HEK293 (cell line): ENCODE measurements around the gene TM7SF2.
A peak's percentile ranks its signal among the peaks of the same experiment; 100 is the strongest.

ENCODE experiments used
- CTCF ChIA-PET: fragments of 350-600 bp; formaldehyde crosslinking; extraction: SDS; loops from one replicate; lab custom pipeline; 2021; ENCODE audit warnings: antibody characterized with exemption; lab: Yijun Ruan, JAX
- POLR2A ChIA-PET: fragments of 300-600 bp; formaldehyde crosslinking; extraction: SDS; loops from one replicate; lab custom pipeline; 2020; ENCODE audit warnings: antibody characterized with exemption, inconsistent platforms; lab: Yijun Ruan, JAX
- H3K27ac ChIP-seq: fragments of 200-500 bp; sonication (Bioruptor generic); 2 replicates; pipeline ENCODE4 v1.5.1; 2014; ENCODE audit warnings: low read depth, low read length, control low read depth, inconsistent platforms; ENCODE audit errors: extremely low read depth
- H3K36me3 ChIP-seq, 2 experiments: fragments of 200-500 bp in 1 of 2; sonication (Bioruptor generic) in 1 of 2; 1 replicate in 1 of 2; 2 replicates in 1 of 2; pipeline ENCODE4 v1.5.1; 2014 to 2017; ENCODE audit warnings: inconsistent platforms in 2 of 2, low read length in 2 of 2; ENCODE audit not compliant: control insufficient read depth in 2 of 2, insufficient read depth in 1 of 2
- H3K4me1 ChIP-seq: fragments of 200-500 bp; sonication (Bioruptor generic); 2 replicates; pipeline ENCODE4 v1.5.1; 2014; ENCODE audit warnings: mild to moderate bottlenecking, low read length, inconsistent platforms; ENCODE audit not compliant: control insufficient read depth, insufficient read depth
- H3K4me3 ChIP-seq: 2 replicates; pipeline ENCODE4 v1.5.1; 2011; ENCODE audit warnings: low read depth, mild to moderate bottlenecking, control low read depth, low read length, moderate library complexity
- H3K9me3 ChIP-seq: fragments of 200-500 bp; sonication (Bioruptor generic); 2 replicates; pipeline ENCODE4 v1.5.1; 2014; ENCODE audit warnings: low read depth, low read length, inconsistent platforms; ENCODE audit not compliant: control insufficient read depth, insufficient read depth
- WT1 ChIP-seq: fragments of 450-650 bp; formaldehyde crosslinking; IDR thresholded peaks from 2 replicates; pipeline ENCODE4 v1.5.1; 2016; ENCODE audit warnings: missing biosample characterization, missing genetic modification characterization
- ZBTB48 ChIP-seq: fragments of 450-650 bp; formaldehyde crosslinking; IDR thresholded peaks from 2 replicates; pipeline ENCODE4 v1.5.1; 2016; ENCODE audit warnings: missing biosample characterization, missing genetic modification characterization
- ZFP3 ChIP-seq: fragments of 450-650 bp; formaldehyde crosslinking; IDR thresholded peaks from 2 replicates; pipeline ENCODE4 v1.5.1; 2016; ENCODE audit warnings: low read depth, missing biosample characterization, missing genetic modification characterization
- ZIC2 ChIP-seq: fragments of 450-650 bp; formaldehyde crosslinking; IDR thresholded peaks from 2 replicates; pipeline ENCODE4 v1.5.1; 2016; ENCODE audit warnings: missing biosample characterization, missing genetic modification characterization
- ZNF121 ChIP-seq: fragments of 450-650 bp; formaldehyde crosslinking; IDR thresholded peaks from 2 replicates; pipeline ENCODE4 v1.5.1; 2016; ENCODE audit warnings: missing biosample characterization, missing genetic modification characterization
- ZNF132 ChIP-seq: fragments of 450-650 bp; formaldehyde crosslinking; IDR thresholded peaks from 2 replicates; pipeline ENCODE4 v1.5.1; 2017; ENCODE audit warnings: missing biosample characterization, missing genetic modification characterization, borderline replicate concordance
- ZNF155 ChIP-seq: fragments of 450-650 bp; formaldehyde crosslinking; IDR thresholded peaks from 2 replicates; pipeline ENCODE4 v1.5.1; 2016; ENCODE audit warnings: missing biosample characterization, missing genetic modification characterization
- ZNF19 ChIP-seq: fragments of 450-650 bp; formaldehyde crosslinking; IDR thresholded peaks from 2 replicates; pipeline ENCODE4; 2016; ENCODE audit warnings: missing biosample characterization, missing genetic modification characterization, low read depth
- ZNF2 ChIP-seq: fragments of 450-650 bp; formaldehyde crosslinking; IDR thresholded peaks from 2 replicates; pipeline ENCODE4 v1.5.1; 2016; ENCODE audit warnings: missing biosample characterization, missing genetic modification characterization
- ZNF202 ChIP-seq: fragments of 450-650 bp; formaldehyde crosslinking; IDR thresholded peaks from 2 replicates; pipeline ENCODE4 v1.5.1; 2016; ENCODE audit warnings: missing biosample characterization, missing genetic modification characterization, borderline replicate concordance
- ZNF214 ChIP-seq: fragments of 450-650 bp; formaldehyde crosslinking; IDR thresholded peaks from 2 replicates; pipeline ENCODE4 v1.5.1; 2017; ENCODE audit warnings: missing biosample characterization, mild to moderate bottlenecking, missing genetic modification characterization, borderline replicate concordance
- ZNF302 ChIP-seq: fragments of 450-650 bp; formaldehyde crosslinking; IDR thresholded peaks from 2 replicates; pipeline ENCODE4 v1.5.1; 2016; ENCODE audit warnings: missing biosample characterization, missing genetic modification characterization, low read depth
- ZNF529 ChIP-seq: fragments of 450-650 bp; formaldehyde crosslinking; IDR thresholded peaks from 2 replicates; pipeline ENCODE4 v1.5.1; 2017; ENCODE audit warnings: missing genetic modification characterization, missing biosample characterization; ENCODE audit not compliant: insufficient replicate concordance
- ZNF624 ChIP-seq: fragments of 450-650 bp; formaldehyde crosslinking; IDR thresholded peaks from 2 replicates; pipeline ENCODE4 v1.5.1; 2017; ENCODE audit warnings: missing biosample characterization, missing genetic modification characterization
- ZNF660 ChIP-seq: fragments of 450-650 bp; IDR thresholded peaks from 2 replicates; pipeline ENCODE4 v1.5.1; 2018; ENCODE audit warnings: missing biosample characterization, mild to moderate bottlenecking, missing genetic modification characterization
- ZNF747 ChIP-seq: fragments of 450-650 bp; formaldehyde crosslinking; IDR thresholded peaks from 2 replicates; pipeline ENCODE4 v1.5.1; 2016; ENCODE audit warnings: missing biosample characterization, missing genetic modification characterization
- ZNF791 ChIP-seq: fragments of 450-650 bp; formaldehyde crosslinking; IDR thresholded peaks from 2 replicates; pipeline ENCODE4 v1.5.1; 2016; ENCODE audit warnings: missing biosample characterization, missing genetic modification characterization
- TF ChIP-seq, protein P1 (sequence below): fragments of 450-650 bp; formaldehyde crosslinking; IDR thresholded peaks from 2 replicates; pipeline ENCODE4 v1.5.1; 2016; ENCODE audit warnings: missing biosample characterization, missing genetic modification characterization
- TF ChIP-seq, protein P2 (sequence below): fragments of 450-650 bp; formaldehyde crosslinking; IDR thresholded peaks from 2 replicates; pipeline ENCODE4 v1.5.1; 2016; ENCODE audit warnings: missing biosample characterization, missing genetic modification characterization
- TF ChIP-seq, protein P3 (sequence below): fragments of 450-650 bp; formaldehyde crosslinking; IDR thresholded peaks from 2 replicates; pipeline ENCODE4 v1.5.1; 2016; ENCODE audit warnings: missing biosample characterization, missing genetic modification characterization
- TF ChIP-seq, protein P4 (sequence below): fragments of 450-650 bp; formaldehyde crosslinking; IDR thresholded peaks from 2 replicates; pipeline ENCODE4 v1.5.1; 2016; ENCODE audit warnings: missing biosample characterization, missing genetic modification characterization
- TF ChIP-seq, protein P5 (sequence below): fragments of 450-650 bp; formaldehyde crosslinking; IDR thresholded peaks from 2 replicates; pipeline ENCODE4 v1.5.1; 2016; ENCODE audit warnings: missing biosample characterization, missing genetic modification characterization
- TF ChIP-seq, protein P6 (sequence below): fragments of 450-650 bp; formaldehyde crosslinking; IDR thresholded peaks from 2 replicates; pipeline ENCODE4 v1.5.1; 2016; ENCODE audit warnings: missing biosample characterization, missing genetic modification characterization

Gene TM7SF2

DNA sequence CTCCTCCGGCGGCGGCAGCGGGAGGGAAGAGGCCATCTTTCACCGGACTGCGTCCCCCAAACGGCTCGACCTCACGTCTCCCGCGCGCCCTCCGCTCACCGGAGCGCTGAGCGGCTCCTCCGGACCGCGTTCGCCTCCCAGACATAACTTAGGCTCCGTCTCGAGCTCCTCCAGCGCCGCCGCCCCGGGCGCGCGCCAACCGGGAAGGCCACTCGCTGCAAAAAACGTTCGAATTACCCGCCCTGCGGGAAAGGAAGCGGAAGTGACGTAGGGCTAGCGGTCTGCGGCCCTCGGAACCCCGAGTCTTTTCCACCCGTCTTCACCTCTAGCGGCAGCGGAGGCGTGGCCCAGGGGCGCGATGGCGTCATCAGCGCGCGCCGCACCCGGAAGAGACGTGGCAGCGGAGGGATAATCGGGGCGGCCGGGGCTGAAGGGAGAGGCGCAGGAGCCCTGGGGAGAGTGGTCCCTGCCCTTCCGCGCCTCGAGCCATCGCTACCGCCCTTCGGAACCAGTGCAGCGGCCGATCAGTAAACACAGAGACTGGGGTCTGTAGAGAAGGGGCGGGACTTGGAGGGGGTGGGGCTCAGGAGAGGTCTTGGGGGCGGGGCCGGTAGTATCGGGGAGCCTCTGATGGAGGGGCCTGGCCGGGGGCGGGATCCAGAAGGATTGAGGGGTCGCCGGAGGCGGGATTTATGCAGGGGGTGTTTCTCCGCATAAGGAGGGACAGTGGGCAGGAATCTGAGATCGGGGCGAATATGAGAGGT, 27.7 kb upstream of the TM7SF2 start, which contains the start of the genes CDCA5 and ZFPL1 (continued):
- TF ChIP-seq ZNF214 (no peak), ZNF2 (tag by site-specific recombination) (peak; percentile 73; the same call in 1 of the 2 replicates), ZNF132 (tag by site-specific recombination) (no peak), ZBTB48 (peak; percentile 88), ZNF155 (no peak), ZNF660 (tag by site-specific recombination) (no peak), ZNF202 (tag by site-specific recombination) (no peak)
- TF ChIP-seq, protein P1, sequence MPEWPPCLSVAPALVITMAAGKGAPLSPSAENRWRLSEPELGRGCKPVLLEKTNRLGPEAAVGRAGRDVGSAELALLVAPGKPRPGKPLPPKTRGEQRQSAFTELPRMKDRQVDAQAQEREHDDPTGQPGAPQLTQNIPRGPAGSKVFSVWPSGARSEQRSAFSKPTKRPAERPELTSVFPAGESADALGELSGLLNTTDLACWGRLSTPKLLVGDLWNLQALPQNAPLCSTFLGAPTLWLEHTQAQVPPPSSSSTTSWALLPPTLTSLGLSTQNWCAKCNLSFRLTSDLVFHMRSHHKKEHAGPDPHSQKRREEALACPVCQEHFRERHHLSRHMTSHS (tag by site-specific recombination) = no peak
- TF ChIP-seq, protein P2, sequence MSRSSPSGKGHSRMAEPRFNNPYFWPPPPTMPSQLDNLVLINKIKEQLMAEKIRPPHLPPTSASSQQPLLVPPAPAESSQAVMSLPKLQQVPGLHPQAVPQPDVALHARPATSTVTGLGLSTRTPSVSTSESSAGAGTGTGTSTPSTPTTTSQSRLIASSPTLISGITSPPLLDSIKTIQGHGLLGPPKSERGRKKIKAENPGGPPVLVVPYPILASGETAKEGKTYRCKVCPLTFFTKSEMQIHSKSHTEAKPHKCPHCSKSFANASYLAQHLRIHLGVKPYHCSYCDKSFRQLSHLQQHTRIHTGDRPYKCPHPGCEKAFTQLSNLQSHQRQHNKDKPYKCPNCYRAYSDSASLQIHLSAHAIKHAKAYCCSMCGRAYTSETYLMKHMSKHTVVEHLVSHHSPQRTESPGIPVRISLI = peak; percentile 91
- TF ChIP-seq, protein P3, sequence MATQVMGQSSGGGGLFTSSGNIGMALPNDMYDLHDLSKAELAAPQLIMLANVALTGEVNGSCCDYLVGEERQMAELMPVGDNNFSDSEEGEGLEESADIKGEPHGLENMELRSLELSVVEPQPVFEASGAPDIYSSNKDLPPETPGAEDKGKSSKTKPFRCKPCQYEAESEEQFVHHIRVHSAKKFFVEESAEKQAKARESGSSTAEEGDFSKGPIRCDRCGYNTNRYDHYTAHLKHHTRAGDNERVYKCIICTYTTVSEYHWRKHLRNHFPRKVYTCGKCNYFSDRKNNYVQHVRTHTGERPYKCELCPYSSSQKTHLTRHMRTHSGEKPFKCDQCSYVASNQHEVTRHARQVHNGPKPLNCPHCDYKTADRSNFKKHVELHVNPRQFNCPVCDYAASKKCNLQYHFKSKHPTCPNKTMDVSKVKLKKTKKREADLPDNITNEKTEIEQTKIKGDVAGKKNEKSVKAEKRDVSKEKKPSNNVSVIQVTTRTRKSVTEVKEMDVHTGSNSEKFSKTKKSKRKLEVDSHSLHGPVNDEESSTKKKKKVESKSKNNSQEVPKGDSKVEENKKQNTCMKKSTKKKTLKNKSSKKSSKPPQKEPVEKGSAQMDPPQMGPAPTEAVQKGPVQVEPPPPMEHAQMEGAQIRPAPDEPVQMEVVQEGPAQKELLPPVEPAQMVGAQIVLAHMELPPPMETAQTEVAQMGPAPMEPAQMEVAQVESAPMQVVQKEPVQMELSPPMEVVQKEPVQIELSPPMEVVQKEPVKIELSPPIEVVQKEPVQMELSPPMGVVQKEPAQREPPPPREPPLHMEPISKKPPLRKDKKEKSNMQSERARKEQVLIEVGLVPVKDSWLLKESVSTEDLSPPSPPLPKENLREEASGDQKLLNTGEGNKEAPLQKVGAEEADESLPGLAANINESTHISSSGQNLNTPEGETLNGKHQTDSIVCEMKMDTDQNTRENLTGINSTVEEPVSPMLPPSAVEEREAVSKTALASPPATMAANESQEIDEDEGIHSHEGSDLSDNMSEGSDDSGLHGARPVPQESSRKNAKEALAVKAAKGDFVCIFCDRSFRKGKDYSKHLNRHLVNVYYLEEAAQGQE (tag by site-specific recombination) = no peak
- TF ChIP-seq, protein P4, sequence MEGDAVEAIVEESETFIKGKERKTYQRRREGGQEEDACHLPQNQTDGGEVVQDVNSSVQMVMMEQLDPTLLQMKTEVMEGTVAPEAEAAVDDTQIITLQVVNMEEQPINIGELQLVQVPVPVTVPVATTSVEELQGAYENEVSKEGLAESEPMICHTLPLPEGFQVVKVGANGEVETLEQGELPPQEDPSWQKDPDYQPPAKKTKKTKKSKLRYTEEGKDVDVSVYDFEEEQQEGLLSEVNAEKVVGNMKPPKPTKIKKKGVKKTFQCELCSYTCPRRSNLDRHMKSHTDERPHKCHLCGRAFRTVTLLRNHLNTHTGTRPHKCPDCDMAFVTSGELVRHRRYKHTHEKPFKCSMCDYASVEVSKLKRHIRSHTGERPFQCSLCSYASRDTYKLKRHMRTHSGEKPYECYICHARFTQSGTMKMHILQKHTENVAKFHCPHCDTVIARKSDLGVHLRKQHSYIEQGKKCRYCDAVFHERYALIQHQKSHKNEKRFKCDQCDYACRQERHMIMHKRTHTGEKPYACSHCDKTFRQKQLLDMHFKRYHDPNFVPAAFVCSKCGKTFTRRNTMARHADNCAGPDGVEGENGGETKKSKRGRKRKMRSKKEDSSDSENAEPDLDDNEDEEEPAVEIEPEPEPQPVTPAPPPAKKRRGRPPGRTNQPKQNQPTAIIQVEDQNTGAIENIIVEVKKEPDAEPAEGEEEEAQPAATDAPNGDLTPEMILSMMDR (tag by site-specific recombination) = no peak; the same call in 1 of the 2 replicates

DNA sequence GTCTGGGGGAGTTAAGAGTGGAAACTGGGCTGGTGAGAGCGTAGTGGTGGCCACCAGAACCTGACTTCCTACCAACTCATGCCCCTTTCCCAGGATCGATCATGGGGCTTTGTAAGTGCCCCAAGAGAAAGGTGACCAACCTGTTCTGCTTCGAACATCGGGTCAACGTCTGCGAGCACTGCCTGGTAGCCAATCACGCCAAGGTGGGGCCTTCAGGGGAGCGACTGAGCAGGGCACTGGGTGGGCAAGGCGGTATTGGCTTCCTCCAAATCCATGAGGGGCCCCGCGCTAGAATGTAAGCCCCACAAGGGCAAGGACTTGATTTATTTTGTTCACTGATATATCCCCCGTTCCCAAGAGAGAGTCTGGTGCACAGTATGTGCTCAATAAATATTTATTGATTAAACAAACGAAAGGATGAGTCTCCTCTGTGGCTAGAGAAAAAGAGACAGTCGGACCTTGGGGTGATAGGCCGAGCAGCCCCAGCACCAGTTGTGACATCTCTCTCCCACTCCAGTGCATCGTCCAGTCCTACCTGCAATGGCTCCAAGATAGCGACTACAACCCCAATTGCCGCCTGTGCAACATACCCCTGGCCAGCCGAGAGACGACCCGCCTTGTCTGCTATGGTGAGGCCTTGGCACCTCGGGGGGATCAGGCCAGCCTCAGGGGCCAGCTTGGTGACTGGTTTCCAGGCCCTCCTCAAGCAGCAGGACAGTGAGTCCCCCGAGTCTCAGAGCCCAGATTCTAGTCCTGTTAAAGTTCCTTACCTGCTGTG, 26.9 kb upstream of the TM7SF2 start:
- Histone ChIP-seq H3K4me3 (peak overlapping the region; percentile 92), H3K4me1 (peaks cover 3% of the 10 kb centered on the region; the same call in 1 of the 2 replicates), H3K27ac (peak overlapping the region; percentile 27; the same call in 1 of the 2 replicates), H3K36me3 (peaks cover 5 to 79% of the 10 kb centered on the region in 2 experiments; a peak in 2 of 3 replicates), H3K9me3 (no peaks in the 10 kb centered on the region)
- ChIA-PET POLR2A (interaction anchor here (0.6 to 1.3 kb wide), 5 partner anchors 9 to 234 kb away, joined by 3 to 5 read pairs (median 5); partner anchors contain the start of genes FAU, MRPL49 and VPS51), CTCF (no interaction called here)
- no peak for TF ChIP-seq ZNF529
- TF ChIP-seq ZNF19 (tag by site-specific recombination) = no peak
- no peak for TF ChIP-seq ZFP3 (tag by site-specific recombination)
- TF ChIP-seq ZNF624 = no peak
- no peak for TF ChIP-seq ZNF121 (tag by site-specific recombination)
- no peak for TF ChIP-seq ZNF791
- no peak for TF ChIP-seq ZNF302 (tag by site-specific recombination)
- TF ChIP-seq WT1 (tag by site-specific recombination) = no peak
- TF ChIP-seq ZIC2 (tag by site-specific recombination) = no peak
- TF ChIP-seq, protein P2 = no peak
- TF ChIP-seq, protein P5, sequence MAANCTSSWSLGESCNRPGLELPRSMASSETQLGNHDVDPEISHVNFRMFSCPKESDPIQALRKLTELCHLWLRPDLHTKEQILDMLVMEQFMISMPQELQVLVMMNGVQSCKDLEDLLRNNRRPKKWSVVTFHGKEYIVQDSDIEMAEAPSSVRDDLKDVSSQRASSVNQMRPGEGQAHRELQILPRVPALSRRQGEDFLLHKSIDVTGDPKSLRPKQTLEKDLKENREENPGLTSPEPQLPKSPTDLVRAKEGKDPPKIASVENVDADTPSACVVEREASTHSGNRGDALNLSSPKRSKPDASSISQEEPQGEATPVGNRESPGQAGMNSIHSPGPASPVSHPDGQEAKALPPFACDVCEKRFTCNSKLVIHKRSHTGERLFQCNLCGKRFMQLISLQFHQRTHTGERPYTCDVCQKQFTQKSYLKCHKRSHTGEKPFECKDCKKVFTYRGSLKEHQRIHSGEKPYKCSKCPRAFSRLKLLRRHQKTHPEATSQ = no peak
- TF ChIP-seq ZNF747 (tag by site-specific recombination) = no peak
- TF ChIP-seq, protein P6, sequence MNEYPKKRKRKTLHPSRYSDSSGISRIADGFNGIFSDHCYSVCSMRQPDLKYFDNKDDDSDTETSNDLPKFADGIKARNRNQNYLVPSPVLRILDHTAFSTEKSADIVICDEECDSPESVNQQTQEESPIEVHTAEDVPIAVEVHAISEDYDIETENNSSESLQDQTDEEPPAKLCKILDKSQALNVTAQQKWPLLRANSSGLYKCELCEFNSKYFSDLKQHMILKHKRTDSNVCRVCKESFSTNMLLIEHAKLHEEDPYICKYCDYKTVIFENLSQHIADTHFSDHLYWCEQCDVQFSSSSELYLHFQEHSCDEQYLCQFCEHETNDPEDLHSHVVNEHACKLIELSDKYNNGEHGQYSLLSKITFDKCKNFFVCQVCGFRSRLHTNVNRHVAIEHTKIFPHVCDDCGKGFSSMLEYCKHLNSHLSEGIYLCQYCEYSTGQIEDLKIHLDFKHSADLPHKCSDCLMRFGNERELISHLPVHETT (tag by site-specific recombination) = no peak
